DMS 273 treated with DMSO at 0.1 percent for 48 hours (cell line): Measurements from ENCODE around the gene ZNRF2.
A peak's percentile ranks its signal among the peaks of the same experiment; 100 is the strongest.
"Not testable (repeated sequence)": the region's sequence is repeated elsewhere in the genome, so short reads cannot be mapped to it uniquely, and the experiment has no call there.

ENCODE experiments used
- DNase-seq: peaks from one replicate; lab custom pipeline; 2025; lab: John Stamatoyannopoulos, UW

Gene ZNRF2

GRCh38 chr7:30263090-30263710 lies 21.2 kb upstream of the ZNRF2 start:
- DNase-seq, result no peak

- DNase-seq, result no peak
Observed at GRCh38 chr7:30264052-30264451, 20.3 kb upstream of the ZNRF2 start.

- not testable (repeated sequence) for DNase-seq
Observed at GRCh38 chr7:30265189-30265588, 19.2 kb upstream of the ZNRF2 start.

GRCh38 chr7:30266686-30267085 lies 17.7 kb upstream of the ZNRF2 start:
- DNase-seq, result no peak

GRCh38 chr7:30268586-30268985 lies 15.8 kb upstream of the ZNRF2 start:
- no peak for DNase-seq

GRCh38 chr7:30269490-30269889 lies 14.9 kb upstream of the ZNRF2 start:
- no peak for DNase-seq

- no peak for DNase-seq
Observed at GRCh38 chr7:30270921-30271320, 13.5 kb upstream of the ZNRF2 start.

GRCh38 chr7:30272126-30272525 lies 12.3 kb upstream of the ZNRF2 start:
- DNase-seq, result no peak

GRCh38 chr7:30273552-30273951 lies 10.8 kb upstream of the ZNRF2 start:
- no peak for DNase-seq

- no peak for DNase-seq
Observed at GRCh38 chr7:30274641-30275040, 9.8 kb upstream of the ZNRF2 start.

- peak; percentile 71 for DNase-seq
Observed at GRCh38 chr7:30276203-30276900, 8.0 kb upstream of the ZNRF2 start.

- no peak for DNase-seq
Observed at GRCh38 chr7:30278376-30278775, 6.0 kb upstream of the ZNRF2 start.

- DNase-seq, result no peak
Observed at GRCh38 chr7:30278849-30279652, 5.3 kb upstream of the ZNRF2 start.

GRCh38 chr7:30279653-30279904 lies 4.8 kb upstream of the ZNRF2 start:
- DNase-seq, result no peak

GRCh38 chr7:30280631-30281030 lies 3.8 kb upstream of the ZNRF2 start:
- no peak for DNase-seq

- no peak for DNase-seq
Observed at GRCh38 chr7:30281263-30281662, 3.1 kb upstream of the ZNRF2 start.

- no peak for DNase-seq
Observed at GRCh38 chr7:30281791-30282190, 2.6 kb upstream of the ZNRF2 start.

- no peak for DNase-seq
Observed at GRCh38 chr7:30282735-30283134, 1.7 kb upstream of the ZNRF2 start.

GRCh38 chr7:30285067-30285535 lies 704 bp downstream of the ZNRF2 start:
- DNase-seq, result no peak

GRCh38 chr7:30285536-30286284 lies 1.3 kb downstream of the ZNRF2 start:
- DNase-seq, result peak; percentile 68

- peak; percentile 73 for DNase-seq
Observed at GRCh38 chr7:30286749-30287148, 2.4 kb downstream of the ZNRF2 start.

- not testable (repeated sequence) for DNase-seq
Observed at GRCh38 chr7:30287625-30288024, 3.2 kb downstream of the ZNRF2 start.
